ENCODE results near the gene SEMA4D.

DNA sequence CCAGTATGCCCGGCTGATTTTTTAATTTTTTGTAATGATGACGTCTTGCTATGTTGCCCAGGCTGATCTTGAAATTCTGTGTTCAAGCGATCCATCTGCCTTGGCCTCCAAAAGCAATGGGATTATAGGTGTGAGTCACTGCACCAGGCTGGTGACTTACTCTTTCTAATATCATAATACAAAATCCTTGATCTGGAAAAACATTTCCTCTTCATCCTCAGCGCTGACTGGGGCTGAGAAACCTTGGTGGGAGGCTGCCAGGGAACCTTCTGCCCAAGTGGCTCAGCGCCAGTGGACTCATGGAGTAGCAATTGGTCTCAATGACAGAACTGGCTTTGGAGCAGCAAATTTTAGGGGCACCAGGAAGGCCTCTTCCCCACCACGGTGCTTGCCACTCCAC is 17.5 kb upstream of the SEMA4D start:
- TF ChIP-seq, protein P1, sequence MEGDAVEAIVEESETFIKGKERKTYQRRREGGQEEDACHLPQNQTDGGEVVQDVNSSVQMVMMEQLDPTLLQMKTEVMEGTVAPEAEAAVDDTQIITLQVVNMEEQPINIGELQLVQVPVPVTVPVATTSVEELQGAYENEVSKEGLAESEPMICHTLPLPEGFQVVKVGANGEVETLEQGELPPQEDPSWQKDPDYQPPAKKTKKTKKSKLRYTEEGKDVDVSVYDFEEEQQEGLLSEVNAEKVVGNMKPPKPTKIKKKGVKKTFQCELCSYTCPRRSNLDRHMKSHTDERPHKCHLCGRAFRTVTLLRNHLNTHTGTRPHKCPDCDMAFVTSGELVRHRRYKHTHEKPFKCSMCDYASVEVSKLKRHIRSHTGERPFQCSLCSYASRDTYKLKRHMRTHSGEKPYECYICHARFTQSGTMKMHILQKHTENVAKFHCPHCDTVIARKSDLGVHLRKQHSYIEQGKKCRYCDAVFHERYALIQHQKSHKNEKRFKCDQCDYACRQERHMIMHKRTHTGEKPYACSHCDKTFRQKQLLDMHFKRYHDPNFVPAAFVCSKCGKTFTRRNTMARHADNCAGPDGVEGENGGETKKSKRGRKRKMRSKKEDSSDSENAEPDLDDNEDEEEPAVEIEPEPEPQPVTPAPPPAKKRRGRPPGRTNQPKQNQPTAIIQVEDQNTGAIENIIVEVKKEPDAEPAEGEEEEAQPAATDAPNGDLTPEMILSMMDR (IDR thresholded peaks at IDR 0.05): no peak
- TF ChIP-seq POLR2A (IDR thresholded peaks at IDR 0.05): no peak

All from uterus (tissue), 2 donors.